IPS-20b (cell line): ENCODE data around the gene DLG2.
"Not testable (repeated sequence)": the region's sequence is repeated elsewhere in the genome, so short reads cannot be mapped to it uniquely, and the experiment has no call there.

ENCODE experiments used
- H3K27ac ChIP-seq: one replicate; pipeline ENCODE4 v1.5.1; 2013; ENCODE audit warnings: low read length
- H3K27me3 ChIP-seq: 2 replicates; pipeline ENCODE4 v1.6.1; 2013; ENCODE audit warnings: mild to moderate bottlenecking, low read length, inconsistent platforms; ENCODE audit not compliant: insufficient read depth
- H3K36me3 ChIP-seq: 2 replicates; pipeline ENCODE4 v1.6.1; 2013; ENCODE audit warnings: low read depth, mild to moderate bottlenecking, inconsistent platforms, low read length, moderate library complexity; ENCODE audit not compliant: insufficient read depth
- H3K4me1 ChIP-seq: 2 replicates; pipeline ENCODE4 v1.6.1; 2013; ENCODE audit warnings: mild to moderate bottlenecking, control low read depth, inconsistent platforms, low read length, moderate library complexity; ENCODE audit not compliant: insufficient read depth
- H3K4me3 ChIP-seq: 2 replicates; pipeline ENCODE4 v1.5.1; 2013; ENCODE audit warnings: mild to moderate bottlenecking, low read length, inconsistent platforms
- H3K9ac ChIP-seq: 2 replicates; pipeline ENCODE4 v1.6.1; 2013; ENCODE audit warnings: low read depth, mild to moderate bottlenecking, inconsistent platforms, low read length, moderate library complexity
- H3K9me3 ChIP-seq: 2 replicates; pipeline ENCODE4 v1.6.1; 2013; ENCODE audit warnings: mild to moderate bottlenecking, low read depth, low read length, inconsistent platforms; ENCODE audit not compliant: insufficient read depth

DLG2 gene

DNA sequence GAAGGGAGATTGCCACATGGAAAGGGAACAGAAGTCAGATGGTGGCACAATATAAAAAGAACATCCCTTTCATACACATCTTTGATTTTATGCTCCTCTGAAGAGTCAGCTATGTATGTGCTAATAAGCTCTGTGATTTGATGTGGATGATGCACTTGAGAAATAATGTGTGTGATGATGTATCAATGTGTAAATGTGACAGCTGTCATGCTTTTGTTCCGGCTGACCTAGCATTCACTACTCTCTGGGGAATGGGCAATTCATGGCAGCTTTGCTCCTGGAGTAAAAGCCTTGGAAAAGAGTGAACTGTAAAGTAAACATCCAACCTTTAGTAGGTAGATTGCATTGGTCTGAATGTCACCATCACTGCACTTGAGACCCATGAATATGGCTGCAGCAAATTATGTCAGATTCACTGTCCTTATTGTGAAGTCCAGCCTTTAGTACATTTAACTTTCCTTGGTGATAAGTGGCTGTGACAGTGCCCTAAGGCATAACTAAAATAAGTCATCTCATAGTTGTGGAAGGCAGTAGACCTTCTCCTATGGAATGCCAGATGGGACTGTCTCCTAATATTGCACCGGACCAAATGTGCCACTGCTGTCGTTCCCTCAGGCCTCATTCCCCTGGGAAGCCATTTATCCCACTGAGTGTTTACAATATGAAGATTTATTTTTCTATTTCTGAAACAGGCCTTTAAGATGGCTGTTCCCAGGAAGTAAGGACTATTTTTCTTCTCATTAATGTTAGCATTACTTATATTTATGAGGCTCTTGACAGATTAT is 2162.8 kb downstream of the DLG2 start:
- H3K4me3 ChIP-seq, result no peak overlapping the region
- no peaks in the 10 kb centered on the region for H3K9me3 ChIP-seq
- no peaks in the 10 kb centered on the region for H3K36me3 ChIP-seq
- H3K9ac ChIP-seq, result no peak overlapping the region
- H3K27me3 ChIP-seq, result no peaks in the 10 kb centered on the region
- H3K27ac ChIP-seq, result no peak overlapping the region
- no peaks in the 10 kb centered on the region for H3K4me1 ChIP-seq

DNA sequence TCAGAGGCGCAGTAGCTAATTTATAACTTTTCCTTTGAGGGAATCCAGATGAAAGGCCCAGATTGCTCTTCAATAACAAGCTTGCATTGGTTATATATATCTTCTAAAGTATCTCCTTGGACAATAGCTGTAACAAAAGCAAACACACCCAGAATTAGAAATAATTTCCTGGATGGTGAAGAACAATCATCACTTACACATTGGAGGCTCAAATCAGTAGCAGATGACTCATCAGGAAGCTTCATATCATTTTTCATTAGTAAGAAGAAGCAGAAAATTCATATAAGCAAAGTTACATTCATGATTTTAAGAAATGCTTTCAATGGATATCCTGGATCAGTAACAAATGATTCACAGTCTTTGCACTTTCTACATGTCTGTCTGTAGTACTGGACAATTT is 2167.3 kb downstream of the DLG2 start:
- no peaks in the 10 kb centered on the region for H3K9me3 ChIP-seq
- H3K36me3 ChIP-seq, result no peaks in the 10 kb centered on the region
- H3K4me3 ChIP-seq, result no peak overlapping the region
- H3K4me1 ChIP-seq, result peaks cover 7% of the 10 kb centered on the region; the same call in 1 of the 2 replicates
- no peaks in the 10 kb centered on the region for H3K27me3 ChIP-seq
- no peak overlapping the region for H3K27ac ChIP-seq
- no peak overlapping the region for H3K9ac ChIP-seq

DNA sequence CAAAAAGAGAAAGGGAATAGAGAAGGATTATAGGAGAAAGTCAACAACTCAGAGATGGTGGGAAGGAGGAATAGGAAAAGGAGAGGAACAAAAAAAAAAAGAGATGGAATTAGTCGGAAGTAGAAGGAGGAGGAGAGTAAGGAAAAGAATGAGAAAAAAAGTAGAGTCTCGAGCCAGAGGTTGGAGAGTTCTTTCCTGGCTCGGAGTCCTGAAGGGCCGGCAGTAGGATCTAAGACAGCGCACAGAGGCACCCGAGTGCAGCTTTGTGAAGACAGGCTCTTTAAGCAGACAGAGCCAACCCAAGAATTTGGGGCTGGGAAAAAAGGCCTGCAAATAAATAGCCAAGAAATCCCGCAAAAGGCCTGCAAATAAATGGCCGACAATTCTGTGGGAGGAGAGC is 2170.6 kb downstream of the DLG2 start:
- H3K27ac ChIP-seq, result no peak overlapping the region
- H3K9me3 ChIP-seq, result no peaks in the 10 kb centered on the region
- no peaks in the 10 kb centered on the region for H3K27me3 ChIP-seq
- no peaks in the 10 kb centered on the region for H3K36me3 ChIP-seq
- H3K4me3 ChIP-seq, result no peak overlapping the region
- peaks cover 7% of the 10 kb centered on the region; the same call in 1 of the 2 replicates for H3K4me1 ChIP-seq
- H3K9ac ChIP-seq, result no peak overlapping the region

DNA sequence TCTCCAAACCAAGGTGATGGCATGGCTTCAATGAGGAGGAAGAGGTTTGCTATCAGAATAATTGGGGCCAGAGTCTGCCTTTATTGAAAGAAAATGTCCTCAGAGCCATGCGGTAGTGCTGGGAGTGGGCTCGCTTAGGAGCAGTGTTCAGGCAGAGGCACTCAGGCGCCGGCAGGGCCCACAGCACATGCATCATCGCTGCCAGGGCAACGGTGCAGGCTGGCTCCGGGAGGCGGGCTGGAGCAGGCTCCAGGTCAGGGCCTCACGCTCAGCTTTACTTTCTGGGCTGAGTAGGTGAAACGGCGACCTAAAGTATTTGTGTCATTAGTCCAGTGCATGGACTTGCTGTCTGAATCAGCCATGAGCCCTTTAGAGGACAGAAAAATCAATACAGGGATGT is 2171.1 kb downstream of the DLG2 start:
- Histone ChIP-seq H3K27me3 (no peaks in the 10 kb centered on the region), H3K27ac (no peak overlapping the region), H3K4me1 (peaks cover 7% of the 10 kb centered on the region; the same call in 1 of the 2 replicates), H3K9me3 (no peaks in the 10 kb centered on the region), H3K36me3 (no peaks in the 10 kb centered on the region), H3K9ac (no peak overlapping the region), H3K4me3 (no peak overlapping the region)

DNA sequence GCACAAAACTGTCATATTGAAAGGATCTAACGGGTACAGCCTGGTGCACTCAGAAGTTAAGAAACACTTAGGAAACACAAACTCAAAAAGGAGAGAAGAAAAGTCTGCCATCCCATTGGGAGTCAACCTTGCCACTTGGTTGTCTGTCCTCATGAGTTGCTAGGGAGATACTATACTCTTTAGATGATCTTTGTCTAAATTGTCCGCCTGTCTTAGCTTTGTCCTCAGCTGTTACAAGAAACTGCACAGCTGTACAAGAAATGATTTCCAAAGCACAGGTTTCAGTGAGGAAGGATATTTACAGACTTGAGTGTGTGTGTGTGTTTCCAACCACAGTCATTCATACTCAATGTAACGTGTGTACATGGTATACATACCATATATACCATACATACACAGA is 2171.8 kb downstream of the DLG2 start:
- no peak overlapping the region for H3K27ac ChIP-seq
- no peaks in the 10 kb centered on the region for H3K9me3 ChIP-seq
- H3K4me3 ChIP-seq, result no peak overlapping the region
- H3K4me1 ChIP-seq, result peaks cover 7% of the 10 kb centered on the region; the same call in 1 of the 2 replicates
- no peaks in the 10 kb centered on the region for H3K27me3 ChIP-seq
- no peaks in the 10 kb centered on the region for H3K36me3 ChIP-seq
- H3K9ac ChIP-seq, result no peak overlapping the region

DNA sequence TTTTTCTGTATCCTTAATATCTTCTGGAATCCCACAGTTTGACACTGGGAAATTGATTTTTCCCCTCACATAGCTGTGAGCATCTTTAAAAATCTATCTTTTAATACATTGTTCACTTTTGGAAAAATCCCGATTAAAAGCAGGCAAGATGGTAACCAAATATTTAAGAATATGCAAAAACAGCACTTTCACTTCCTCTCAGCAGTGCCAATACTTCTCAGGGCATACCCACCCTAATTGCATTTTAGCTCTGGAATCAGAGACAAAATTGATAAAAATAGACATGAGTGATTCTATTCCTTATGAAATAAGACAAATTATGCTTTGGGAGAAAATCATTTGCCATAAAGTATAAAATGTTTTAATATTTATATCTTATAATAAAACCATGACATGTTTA is 2172.5 kb downstream of the DLG2 start:
- Histone ChIP-seq H3K9me3 (no peaks in the 10 kb centered on the region), H3K36me3 (no peaks in the 10 kb centered on the region), H3K9ac (no peak overlapping the region), H3K4me1 (peaks cover 7% of the 10 kb centered on the region; the same call in 1 of the 2 replicates), H3K27ac (no peak overlapping the region), H3K4me3 (no peak overlapping the region), H3K27me3 (no peaks in the 10 kb centered on the region)

DNA sequence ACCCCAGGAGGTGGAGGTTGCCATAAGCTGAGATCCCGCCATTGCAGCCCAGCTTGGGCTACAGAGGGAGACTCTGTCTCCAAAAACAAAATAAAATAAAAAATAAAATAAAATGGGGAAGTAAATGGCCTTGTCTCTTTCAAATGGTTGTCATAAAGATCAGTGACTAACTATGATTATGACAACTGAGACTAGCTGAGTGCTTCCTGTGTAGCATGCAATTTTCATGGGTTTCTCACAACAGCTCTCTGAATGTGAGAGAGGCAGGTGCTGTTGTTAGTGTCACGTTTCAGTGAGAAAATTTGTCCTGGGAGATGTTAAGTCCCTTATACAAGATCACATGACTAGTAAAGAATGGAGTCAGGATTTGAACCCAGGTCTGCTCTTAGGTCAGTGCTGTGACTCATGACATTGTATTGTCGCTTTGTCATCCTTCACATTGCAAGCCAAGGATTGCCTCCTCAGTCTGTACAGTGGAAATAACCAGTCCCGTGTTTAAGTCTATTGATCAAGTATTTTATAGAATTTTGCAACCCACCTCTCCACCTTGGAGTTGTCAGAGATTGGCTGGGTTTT is 2177.7 kb downstream of the DLG2 start:
- Histone ChIP-seq H3K4me3 (no peak overlapping the region), H3K4me1 (no peaks in the 10 kb centered on the region), H3K27me3 (no peaks in the 10 kb centered on the region), H3K9ac (no peak overlapping the region), H3K9me3 (no peaks in the 10 kb centered on the region), H3K36me3 (no peaks in the 10 kb centered on the region), H3K27ac (no peak overlapping the region)

DNA sequence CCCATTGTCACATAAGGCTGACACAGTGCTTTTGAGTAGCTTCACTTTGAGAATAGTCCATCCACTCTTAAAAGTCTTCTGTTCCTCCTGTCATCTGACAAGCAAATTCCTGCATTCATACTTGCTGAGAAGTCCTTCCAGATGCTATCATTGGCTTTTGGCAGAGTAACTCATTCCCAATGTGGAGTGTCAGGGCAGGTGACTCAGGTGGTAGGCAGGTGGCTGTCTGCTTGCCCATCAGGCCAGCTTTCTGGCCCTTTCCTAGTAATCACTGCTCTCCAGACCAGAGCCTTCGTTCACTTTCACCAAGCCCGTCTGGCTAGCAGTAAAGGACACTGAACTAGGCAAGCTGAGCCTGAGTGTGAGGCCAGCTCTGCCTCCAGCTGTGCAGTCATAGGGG is 2178.5 kb downstream of the DLG2 start:
- H3K27ac ChIP-seq, result no peak overlapping the region
- H3K4me1 ChIP-seq, result no peaks in the 10 kb centered on the region
- H3K4me3 ChIP-seq, result no peak overlapping the region
- H3K27me3 ChIP-seq, result no peaks in the 10 kb centered on the region
- no peak overlapping the region for H3K9ac ChIP-seq
- no peaks in the 10 kb centered on the region for H3K36me3 ChIP-seq
- H3K9me3 ChIP-seq, result no peaks in the 10 kb centered on the region

DNA sequence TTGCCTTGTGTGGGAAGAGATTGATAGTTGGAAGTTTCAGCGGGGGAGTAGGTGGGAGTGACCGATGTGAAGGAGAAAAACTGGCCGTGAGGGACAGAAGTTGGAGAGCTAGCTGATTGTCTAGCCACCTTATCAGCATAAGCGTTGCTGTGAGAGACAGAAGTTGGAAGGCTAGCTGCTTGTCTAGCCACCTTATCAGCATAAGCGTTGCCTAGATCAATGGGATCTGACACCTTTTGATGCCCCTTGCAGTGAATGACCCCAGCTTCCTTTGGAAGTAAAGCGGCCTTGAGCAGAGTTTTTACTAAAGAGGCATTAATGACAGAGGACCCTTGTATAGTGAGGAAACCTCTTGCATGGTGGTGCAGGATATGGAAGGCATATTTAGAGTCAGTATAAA is 2183.3 kb downstream of the DLG2 start:
- not testable (repeated sequence) for H3K9ac ChIP-seq, H3K36me3 ChIP-seq, H3K9me3 ChIP-seq, H3K4me3 ChIP-seq, H3K4me1 ChIP-seq, H3K27ac ChIP-seq, H3K27me3 ChIP-seq

DNA sequence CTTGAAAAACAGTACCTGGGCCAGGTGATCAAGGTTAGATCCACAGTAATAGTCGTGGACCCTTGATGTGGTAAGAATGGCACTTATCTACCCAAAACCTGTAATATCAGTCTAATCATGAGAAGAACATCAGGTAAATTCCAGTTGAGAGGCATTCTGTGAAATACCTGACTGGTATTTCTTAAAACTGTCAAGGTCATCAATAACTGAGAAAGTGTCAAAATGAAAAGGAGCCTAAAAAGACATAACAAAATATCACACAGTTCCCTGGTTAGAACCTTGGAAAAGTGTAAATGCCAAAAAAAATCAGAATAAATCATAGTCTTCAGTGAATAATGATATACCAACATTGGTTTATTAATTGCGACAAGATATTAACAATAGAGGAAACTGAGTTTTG is 2185.5 kb downstream of the DLG2 start:
- Histone ChIP-seq H3K36me3 (no peaks in the 10 kb centered on the region), H3K27ac (no peak overlapping the region), H3K9ac (no peak overlapping the region), H3K4me3 (no peak overlapping the region), H3K27me3 (no peaks in the 10 kb centered on the region), H3K9me3 (no peaks in the 10 kb centered on the region), H3K4me1 (no peaks in the 10 kb centered on the region; the same call in 1 of the 2 replicates)

DNA sequence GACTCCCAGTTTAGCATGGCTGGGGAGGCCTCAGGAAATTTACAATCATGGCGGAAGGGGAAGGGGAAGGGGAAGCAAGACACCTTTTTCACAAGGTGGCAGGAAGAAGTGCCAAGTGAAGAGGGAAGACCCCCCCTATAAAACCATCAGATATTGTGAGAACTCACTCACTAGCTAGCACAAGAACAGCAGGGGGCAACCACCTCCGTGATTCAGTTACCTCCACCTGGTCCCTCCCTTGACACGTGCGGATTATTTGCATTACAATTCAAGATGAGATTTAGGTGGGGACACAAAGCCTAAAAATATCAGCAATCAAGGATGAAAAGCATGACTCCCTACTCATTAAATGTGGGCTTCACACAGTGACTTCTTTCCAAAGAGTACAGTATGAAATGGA is 2186.0 kb downstream of the DLG2 start:
- Histone ChIP-seq H3K36me3 (no peaks in the 10 kb centered on the region), H3K9ac (no peak overlapping the region), H3K27ac (no peak overlapping the region)

DNA sequence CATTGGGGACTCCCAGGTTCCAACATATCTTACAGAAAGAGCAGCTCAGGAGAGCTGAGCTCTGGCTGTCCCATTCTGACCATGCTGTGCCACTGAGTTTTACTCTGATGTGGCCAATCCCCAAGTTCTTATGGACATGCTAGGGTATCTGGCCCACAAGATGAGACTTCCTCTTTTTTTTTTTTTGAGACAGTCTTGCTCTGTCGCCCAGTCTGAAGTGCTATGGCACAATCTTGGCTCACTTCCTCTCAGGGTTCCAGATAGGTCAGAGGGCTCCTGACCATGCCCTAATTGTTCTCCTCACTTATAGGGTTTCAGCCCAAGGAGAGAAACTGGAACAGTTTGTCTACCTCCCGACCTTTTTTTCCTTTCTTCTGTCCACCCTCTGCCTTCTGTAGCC is 2188.7 kb downstream of the DLG2 start:
- no peak overlapping the region for H3K27ac ChIP-seq
- no peak overlapping the region for H3K4me3 ChIP-seq
- H3K27me3 ChIP-seq, result no peaks in the 10 kb centered on the region
- H3K36me3 ChIP-seq, result no peaks in the 10 kb centered on the region
- no peak overlapping the region for H3K9ac ChIP-seq
- H3K9me3 ChIP-seq, result no peaks in the 10 kb centered on the region
- H3K4me1 ChIP-seq, result no peaks in the 10 kb centered on the region; the same call in 1 of the 2 replicates

More for the DNA sequence above, 2186.0 kb downstream of the DLG2 start:
- Histone ChIP-seq H3K27me3 (no peaks in the 10 kb centered on the region), H3K4me1 (no peaks in the 10 kb centered on the region; the same call in 1 of the 2 replicates), H3K9me3 (no peaks in the 10 kb centered on the region), H3K4me3 (no peak overlapping the region)
